Stomach (tissue), 9 donors: ENCODE data around the gene CNMD. TPM values are rescaled to one million over a fixed set of nuclear protein-coding genes. Genes with fewer than 3 reads are reported as not detected.

Experiments
- DNase-seq, 2 donors: peaks; one replicate each; pipeline versions ENCODE4 v3.0.0 to v3.0.0-alpha.2; 2013 to 2019
- H3K27ac ChIP-seq, 5 donors: fragments of 200-600 bp in 4 of 5; sonication (generic) in 4 of 5; one replicate each; pipeline ENCODE4 v1.5.1; 2013 to 2019; ENCODE audit warnings: mild to moderate bottlenecking in 1 of 5, moderate library complexity in 1 of 5
- H3K27me3 ChIP-seq, 3 donors: fragments of 200-600 bp; sonication (generic); one replicate each; pipeline ENCODE4 v1.5.1; 2017 to 2019; ENCODE audit warnings: mixed run types in 1 of 3
- H3K36me3 ChIP-seq, 4 donors: fragments of 200-600 bp; sonication (generic); 1 replicate in 3 of 4; 2 replicates in 1 of 4; pipeline ENCODE4 v1.5.1; 2016 to 2019
- H3K4me1 ChIP-seq, 4 donors: fragments of 200-600 bp; sonication (generic); one replicate each; pipeline ENCODE4 v1.5.1; 2016 to 2019
- H3K4me3 ChIP-seq, 4 donors: fragments of 200-600 bp; sonication (generic) in 3 of 4; one replicate each; pipeline ENCODE4 v1.5.1; 2016 to 2019; ENCODE audit warnings: mild to moderate bottlenecking in 1 of 4
- H3K9me3 ChIP-seq, 4 donors: fragments of 200-600 bp; sonication (generic); one replicate each; pipeline ENCODE4 v1.5.1; 2016 to 2019
- EP300 ChIP-seq: sonication (generic); formaldehyde crosslinking; IDR thresholded peaks from one replicate; pipeline ENCODE4 v1.6.1; 2017; ENCODE audit warnings: antibody characterized with exemption
- POLR2A ChIP-seq, 4 donors: fragments of 450-650 bp; IDR thresholded peaks; one replicate each; pipeline ENCODE4 v1.6.1; 2016; ENCODE audit warnings: antibody characterized with exemption in 4 of 4, control low read depth in 2 of 4, mild to moderate bottlenecking in 1 of 4, moderate library complexity in 1 of 4
- POLR2AphosphoS5 ChIP-seq, 3 donors: sonication (generic); formaldehyde crosslinking; IDR thresholded peaks; one replicate each; pipeline ENCODE4 v1.6.1; 2016; ENCODE audit warnings: antibody characterized with exemption in 3 of 3
- WGBS, 5 donors: extraction: QIAGEN DNeasy Blood & Tissue Kit in 3 of 5; methylation state at CpG; one replicate each; pipeline versions ENCODE4 v1.1.5 to v1.1.7; 2013 to 2018; 5-methylcytosine and 5-hydroxymethylcytosine counted together
- intact Hi-C: fragments of 100-400 bp; cut with DNase I; formaldehyde crosslinking; loops from one replicate; pipeline ENCODE4 v1.15.1; 2023; ENCODE audit warnings: low total_unique reads
- polyA plus RNA-seq, 3 donors: library from polyadenylated mRNA; stranded (reverse); fragments of 200-250 nt; gene quantifications; one replicate each; pipeline ENCODE4 v1.2.3, GENCODE V29; 2013
- total RNA-seq, 5 donors: library from RNA; depleted of rRNA; stranded (reverse); fragments of >200 nt; gene quantifications; one replicate each; pipeline versions ENCODE4 v1.1.0 to v1.2.3, GENCODE V29; 2014 to 2016
- TF ChIP-seq, protein P1 (sequence below), 7 experiments: fragments of 450-650 bp in 4 of 7; fragments of 200-600 bp in 3 of 7; sonication (generic) in 3 of 7; IDR thresholded peaks; one replicate each; pipeline ENCODE4 v1.5.1; 2016 to 2019; ENCODE audit warnings: antibody characterized with exemption in 7 of 7, control low read depth in 2 of 7, mild to moderate bottlenecking in 1 of 7
- donor health status: healthy with polysubstance abuse.
- donor health status: Bipolar disorder and iron deficiency.
- donor health status: healthy.

Gene CNMD
- total and polyA plus RNA-seq, 8 donors = not detected

DNA sequence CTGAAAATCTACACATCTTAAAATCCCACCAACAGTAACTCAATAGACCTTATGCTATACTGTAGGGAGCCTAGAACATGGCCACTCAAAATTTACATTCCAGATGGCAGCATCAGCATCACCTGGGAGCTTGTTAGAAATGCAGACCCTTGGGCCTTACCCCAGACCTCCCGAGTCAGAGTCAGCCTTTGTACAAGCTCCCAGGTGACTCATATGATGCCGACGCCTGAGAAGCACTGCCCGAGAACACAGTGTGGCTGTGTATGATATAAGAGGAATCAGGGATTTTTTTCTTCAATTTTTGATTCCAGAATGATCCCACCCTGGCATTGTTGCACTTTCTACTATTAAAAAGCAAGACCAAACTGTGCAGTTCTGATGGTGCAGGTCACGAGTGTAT is 35.9 kb upstream of the CNMD start:
- TF ChIP-seq, protein P1, sequence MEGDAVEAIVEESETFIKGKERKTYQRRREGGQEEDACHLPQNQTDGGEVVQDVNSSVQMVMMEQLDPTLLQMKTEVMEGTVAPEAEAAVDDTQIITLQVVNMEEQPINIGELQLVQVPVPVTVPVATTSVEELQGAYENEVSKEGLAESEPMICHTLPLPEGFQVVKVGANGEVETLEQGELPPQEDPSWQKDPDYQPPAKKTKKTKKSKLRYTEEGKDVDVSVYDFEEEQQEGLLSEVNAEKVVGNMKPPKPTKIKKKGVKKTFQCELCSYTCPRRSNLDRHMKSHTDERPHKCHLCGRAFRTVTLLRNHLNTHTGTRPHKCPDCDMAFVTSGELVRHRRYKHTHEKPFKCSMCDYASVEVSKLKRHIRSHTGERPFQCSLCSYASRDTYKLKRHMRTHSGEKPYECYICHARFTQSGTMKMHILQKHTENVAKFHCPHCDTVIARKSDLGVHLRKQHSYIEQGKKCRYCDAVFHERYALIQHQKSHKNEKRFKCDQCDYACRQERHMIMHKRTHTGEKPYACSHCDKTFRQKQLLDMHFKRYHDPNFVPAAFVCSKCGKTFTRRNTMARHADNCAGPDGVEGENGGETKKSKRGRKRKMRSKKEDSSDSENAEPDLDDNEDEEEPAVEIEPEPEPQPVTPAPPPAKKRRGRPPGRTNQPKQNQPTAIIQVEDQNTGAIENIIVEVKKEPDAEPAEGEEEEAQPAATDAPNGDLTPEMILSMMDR (IDR thresholded peaks at IDR 0.05) = no peak
- TF ChIP-seq EP300 (no peak), POLR2AphosphoS5 (IDR thresholded peaks at IDR 0.05) (no peak), POLR2A (IDR thresholded peaks at IDR 0.05) (no peak)
- Histone ChIP-seq H3K27ac (no peak overlapping the region), H3K36me3 (no peaks in the 10 kb centered on the region), H3K27me3 (peaks cover 0 to 44% (median 0%) of the 10 kb centered on the region in 3 donors), H3K9me3 (no peaks in the 10 kb centered on the region), H3K4me3 (no peak overlapping the region), H3K4me1 (no peaks in the 10 kb centered on the region)
- 53 to 65% (median 59%) methylated on average over 5 of the region's 5 CpGs for WGBS, 5 donors
- intact Hi-C loops = no loop called here
- DNase-seq = no peak

DNA sequence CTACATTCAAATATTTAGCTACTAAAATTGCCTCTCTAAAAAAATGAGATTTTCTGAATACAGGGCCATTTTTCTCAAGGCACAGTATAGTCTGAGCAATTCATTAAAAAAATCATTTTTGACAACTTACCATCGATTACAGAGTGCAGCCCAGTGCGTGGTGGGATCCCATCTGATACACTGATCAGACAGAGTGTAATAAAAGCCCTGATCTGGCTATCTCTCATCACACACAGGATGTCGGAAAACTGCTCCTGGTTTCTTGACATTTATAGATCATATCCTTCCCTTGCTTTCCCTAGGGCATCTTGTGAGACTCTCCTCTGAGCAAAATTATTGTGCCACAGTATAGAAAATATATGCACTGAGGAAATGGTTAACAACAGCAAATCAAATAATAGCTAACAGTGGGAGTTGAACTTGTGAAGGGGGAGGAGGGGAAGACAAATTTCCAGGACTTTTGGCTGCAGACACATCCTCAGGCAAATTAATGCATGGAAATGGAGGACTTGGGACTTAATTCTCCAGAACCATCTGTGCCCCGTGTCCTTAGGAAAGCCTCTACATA is 28.4 kb upstream of the CNMD start:
- Histone ChIP-seq H3K27ac (no peak overlapping the region), H3K36me3 (no peaks in the 10 kb centered on the region), H3K9me3 (no peaks in the 10 kb centered on the region), H3K4me3 (no peak overlapping the region), H3K4me1 (no peaks in the 10 kb centered on the region), H3K27me3 (peaks cover 0 to 31% (median 3%) of the 10 kb centered on the region in 3 donors)
- 73 to 79% (median 76%) methylated on average over 4 of the region's 4 CpGs for WGBS, 5 donors
- intact Hi-C loops = no loop called here
- DNase-seq = no peak
- TF ChIP-seq, protein P1 (IDR thresholded peaks at IDR 0.05) = no peak
- TF ChIP-seq POLR2AphosphoS5 (IDR thresholded peaks at IDR 0.05) = no peak
- no peak for TF ChIP-seq POLR2A (IDR thresholded peaks at IDR 0.05)
- no peak for TF ChIP-seq EP300

DNA sequence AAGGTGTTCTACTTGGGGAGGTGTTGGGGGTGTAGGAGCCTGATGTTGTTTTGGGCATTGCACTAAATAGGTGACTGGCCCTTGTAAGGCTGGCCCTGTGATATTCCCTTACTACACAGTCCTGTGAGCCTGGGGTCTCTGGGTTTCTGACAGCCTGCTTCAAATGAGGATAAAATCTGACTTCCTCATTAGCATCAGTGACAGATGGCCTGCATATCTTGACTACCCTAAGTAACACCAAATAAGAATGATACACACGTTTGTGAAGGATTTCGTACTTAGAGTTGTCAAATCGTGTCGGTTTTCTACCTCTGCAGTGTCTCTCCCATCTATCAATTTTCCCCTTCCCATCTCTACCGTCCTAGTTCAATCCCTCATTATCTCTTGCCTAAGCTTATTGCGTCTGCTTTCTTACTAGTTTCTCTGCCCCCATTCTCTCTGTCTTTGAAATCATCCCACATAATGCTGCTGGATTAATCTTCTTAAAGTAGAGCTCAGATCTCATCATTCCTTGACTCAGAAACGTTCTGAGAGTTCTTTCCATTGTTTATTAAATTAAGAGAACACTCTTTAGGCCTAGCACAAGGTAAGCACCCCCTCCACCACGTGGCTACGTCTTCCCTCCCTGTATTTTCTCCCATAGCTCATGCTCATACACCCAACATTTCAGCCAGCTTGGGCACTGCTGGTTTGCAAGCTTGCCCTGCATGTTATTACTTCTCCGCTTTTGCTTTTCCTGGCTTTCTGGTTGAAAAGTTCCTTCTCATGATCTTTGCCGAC is 26.2 kb upstream of the CNMD start:
- H3K9me3 ChIP-seq = no peaks in the 10 kb centered on the region
- H3K4me3 ChIP-seq = no peak overlapping the region
- intact Hi-C loops = no loop called here
- H3K27me3 ChIP-seq = peaks cover 0 to 16% (median 3%) of the 10 kb centered on the region in 3 donors
- TF ChIP-seq POLR2AphosphoS5 (IDR thresholded peaks at IDR 0.05) (no peak), EP300 (no peak), POLR2A (IDR thresholded peaks at IDR 0.05) (no peak)
- TF ChIP-seq, protein P1 (IDR thresholded peaks at IDR 0.05) = no peak
- DNase-seq = no peak
- H3K27ac ChIP-seq = no peak overlapping the region
- no peaks in the 10 kb centered on the region for H3K36me3 ChIP-seq
- WGBS, 5 donors = 64 to 76% (median 73%) methylated on average over 11 of the region's 11 CpGs
- no peaks in the 10 kb centered on the region for H3K4me1 ChIP-seq

DNA sequence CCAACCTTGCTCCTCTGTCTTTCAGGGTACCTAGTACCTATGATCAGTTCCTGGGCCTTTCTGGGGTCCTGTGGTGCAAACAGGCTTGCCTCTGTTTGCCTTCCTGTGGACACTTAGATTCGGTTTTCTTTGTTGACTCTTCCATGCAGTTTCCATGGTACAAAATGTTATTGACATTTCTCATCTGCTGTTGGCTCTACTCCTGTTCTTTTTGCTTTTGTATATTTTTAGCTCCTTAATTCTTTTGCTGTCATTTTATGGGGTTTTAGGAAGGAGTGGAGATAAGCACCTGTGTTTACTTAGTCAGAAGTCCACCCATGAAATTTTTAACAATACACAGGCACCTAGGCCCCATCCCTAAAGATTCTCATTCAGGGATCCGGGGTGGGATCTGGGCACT is 20.5 kb upstream of the CNMD start:
- 24 to 39% (median 28%) methylated on average over 2 of the region's 2 CpGs for WGBS, 5 donors
- H3K4me3 ChIP-seq = no peak overlapping the region
- no peaks in the 10 kb centered on the region for H3K36me3 ChIP-seq
- H3K4me1 ChIP-seq = no peaks in the 10 kb centered on the region
- peak in 1 of 2 donors; percentile 6 for DNase-seq
- no peak for TF ChIP-seq EP300
- intact Hi-C loops = no loop called here
- no peaks in the 10 kb centered on the region for H3K9me3 ChIP-seq
- H3K27me3 ChIP-seq = peaks cover 0 to 15% (median 0%) of the 10 kb centered on the region in 3 donors
- no peak overlapping the region for H3K27ac ChIP-seq

DNA sequence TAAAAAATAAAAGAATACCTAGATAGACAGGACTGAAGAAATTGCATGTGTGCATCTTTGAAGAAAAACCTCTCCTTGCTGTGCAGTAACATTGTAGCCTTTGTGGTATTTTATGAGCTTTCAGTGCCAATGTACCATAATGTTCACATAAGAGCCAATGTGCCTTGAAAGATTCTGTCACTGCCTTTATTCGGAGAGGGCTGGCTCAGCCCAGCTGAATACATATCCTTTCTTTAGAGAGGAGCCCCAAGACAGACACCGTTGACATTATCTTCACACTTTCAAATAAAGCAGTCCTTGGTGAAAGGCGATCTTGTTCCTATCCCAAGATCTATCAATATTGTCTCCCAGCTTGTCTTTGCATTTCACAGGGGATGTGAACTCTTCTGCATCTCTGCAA is 18.5 kb upstream of the CNMD start:
- intact Hi-C loops = no loop called here
- Histone ChIP-seq H3K4me1 (no peaks in the 10 kb centered on the region), H3K27ac (no peak overlapping the region), H3K9me3 (no peaks in the 10 kb centered on the region), H3K36me3 (no peaks in the 10 kb centered on the region), H3K27me3 (peaks cover 0 to 5% (median 0%) of the 10 kb centered on the region in 3 donors), H3K4me3 (no peak overlapping the region)
- TF ChIP-seq POLR2A (IDR thresholded peaks at IDR 0.05) (no peak), POLR2AphosphoS5 (IDR thresholded peaks at IDR 0.05) (no peak), EP300 (no peak)
- TF ChIP-seq, protein P1 (IDR thresholded peaks at IDR 0.05) = no peak
- DNase-seq = no peak
- whole genome bisulfite sequencing, 5 donors = 53 to 64% (median 56%) methylated on average over 3 of the region's 3 CpGs
